ENCODE measurements around the gene RAB20. TPM values are rescaled to one million over a fixed set of nuclear protein-coding genes. Genes with fewer than 3 reads are reported as not detected.

The RAB20 gene
- total RNA-seq, 1 experiment from 2014 or later = 12.3 TPM

DNA sequence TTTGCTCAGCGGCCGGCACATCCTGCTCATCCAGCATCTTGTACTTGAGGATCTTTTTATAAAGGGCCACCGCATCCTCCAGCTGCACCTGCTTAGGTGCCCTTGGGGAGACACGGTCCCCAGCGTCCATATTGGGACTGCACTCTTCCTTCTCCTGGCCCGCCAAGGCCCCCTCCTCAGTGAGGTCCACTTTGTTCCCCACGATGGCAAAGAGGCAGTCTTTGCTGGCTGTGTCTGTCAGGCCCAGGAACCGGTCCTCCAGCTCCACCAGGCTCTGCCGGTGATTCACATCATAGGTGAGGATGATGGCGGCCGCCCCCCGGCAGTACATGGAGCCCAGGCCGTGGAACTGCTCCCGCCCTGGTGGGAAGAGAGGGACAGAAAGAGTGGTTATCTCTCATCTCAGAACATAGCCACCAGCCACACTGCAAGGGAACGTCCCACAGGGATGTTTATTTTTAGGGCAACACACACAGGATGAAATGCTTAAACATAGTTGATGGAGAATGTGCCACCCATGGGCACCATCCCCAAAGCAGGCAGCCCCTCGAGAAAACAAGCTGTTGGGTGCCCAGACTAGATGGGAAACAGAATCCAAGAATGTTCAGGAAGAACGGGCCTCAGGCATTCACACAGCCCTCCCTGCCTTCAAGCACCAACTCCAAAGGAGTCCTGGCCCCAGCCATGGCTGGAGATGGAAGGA lies 37.5 kb downstream of the RAB20 start:
- Histone ChIP-seq H3T11ph (ENCODE audit: low read length) (no peak overlapping the region), H3K27ac (ENCODE audit: insufficient read length, low read depth, low read length) (no peak overlapping the region), H2BK120ac (ENCODE audit: low read depth, low read length, poor library complexity, severe bottlenecking) (no peak overlapping the region), H3K14ac (ENCODE audit: insufficient read depth, low read length) (no peak overlapping the region), H4K5ac (ENCODE audit: insufficient read length, low read depth, low read length) (no peak overlapping the region), H2BK15ac (ENCODE audit: low read depth, low read length) (no peak overlapping the region), H2BK12ac (ENCODE audit: insufficient read length, low read depth, low read length) (no peak overlapping the region), H3K4me1 (ENCODE audit: insufficient read depth, low read length) (peaks cover 2% of the 10 kb centered on the region; the same call in 1 of the 2 replicates), H3K9ac (ENCODE audit: extremely low read depth, insufficient read length, low read length) (no peak overlapping the region), H2AFZ (ENCODE audit: low read length) (no peak overlapping the region), H3K9me3 (ENCODE audit: control insufficient read depth, low read depth, low read length) (no peaks in the 10 kb centered on the region), H3K18ac (ENCODE audit: insufficient read length, low read depth, low read length) (no peak overlapping the region), H3K23ac (ENCODE audit: insufficient read length, low read depth, low read length) (no peak overlapping the region), H3K23me2 (ENCODE audit: insufficient read length, low read depth, low read length, poor library complexity, severe bottlenecking) (no peaks in the 10 kb centered on the region), H2BK5ac (ENCODE audit: insufficient read length, low read length) (no peak overlapping the region), H4K91ac (ENCODE audit: insufficient read length, low read depth, low read length) (no peak overlapping the region), H2BK20ac (ENCODE audit: low read depth, low read length, poor library complexity, severe bottlenecking) (no peak overlapping the region), H3K79me1 (ENCODE audit: insufficient read depth, low read depth, low read length, poor library complexity, severe bottlenecking) (peaks cover 4% of the 10 kb centered on the region), H2AK5ac (ENCODE audit: insufficient read length, low read length) (no peak overlapping the region), H3K79me2 (ENCODE audit: insufficient read depth, low read length) (peaks cover 3% of the 10 kb centered on the region; the same call in 1 of the 2 replicates), H4K20me1 (ENCODE audit: control insufficient read depth, insufficient read depth, insufficient read length) (no peaks in the 10 kb centered on the region), H3K27me3 (ENCODE audit: insufficient read depth, low read length) (no peaks in the 10 kb centered on the region), H3K56ac (ENCODE audit: insufficient read length, low read depth, low read length) (no peak overlapping the region), H3K4me2 (ENCODE audit: insufficient read depth, insufficient read length, low read length) (no peak overlapping the region), H4K8ac (replicated peaks; ENCODE audit: insufficient read length, low read depth, low read length) (no peak overlapping the region), H3K4ac (ENCODE audit: low read depth, low read length) (no peak overlapping the region)
- TF ChIP-seq, protein P1, sequence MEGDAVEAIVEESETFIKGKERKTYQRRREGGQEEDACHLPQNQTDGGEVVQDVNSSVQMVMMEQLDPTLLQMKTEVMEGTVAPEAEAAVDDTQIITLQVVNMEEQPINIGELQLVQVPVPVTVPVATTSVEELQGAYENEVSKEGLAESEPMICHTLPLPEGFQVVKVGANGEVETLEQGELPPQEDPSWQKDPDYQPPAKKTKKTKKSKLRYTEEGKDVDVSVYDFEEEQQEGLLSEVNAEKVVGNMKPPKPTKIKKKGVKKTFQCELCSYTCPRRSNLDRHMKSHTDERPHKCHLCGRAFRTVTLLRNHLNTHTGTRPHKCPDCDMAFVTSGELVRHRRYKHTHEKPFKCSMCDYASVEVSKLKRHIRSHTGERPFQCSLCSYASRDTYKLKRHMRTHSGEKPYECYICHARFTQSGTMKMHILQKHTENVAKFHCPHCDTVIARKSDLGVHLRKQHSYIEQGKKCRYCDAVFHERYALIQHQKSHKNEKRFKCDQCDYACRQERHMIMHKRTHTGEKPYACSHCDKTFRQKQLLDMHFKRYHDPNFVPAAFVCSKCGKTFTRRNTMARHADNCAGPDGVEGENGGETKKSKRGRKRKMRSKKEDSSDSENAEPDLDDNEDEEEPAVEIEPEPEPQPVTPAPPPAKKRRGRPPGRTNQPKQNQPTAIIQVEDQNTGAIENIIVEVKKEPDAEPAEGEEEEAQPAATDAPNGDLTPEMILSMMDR (conservative IDR thresholded peaks at IDR 0.05) = no peak
- no CpG with 5 or more reads among the region's 17 CpGs for WGBS (ENCODE audit: extremely low coverage, insufficient read length, low lambda C conversion rate)
- peak overlapping the region in 1 of 3 experiments; percentile 52; a peak in 1 of 7 replicates for H3K27ac Mint-ChIP-seq
- H3K4me1 Mint-ChIP-seq = peaks cover 30 to 37% of the 10 kb centered on the region in 2 experiments
- H3K4me3 Mint-ChIP-seq = no peak overlapping the region
- peaks cover 0 to 21% (median 4%) of the 10 kb centered on the region in 3 experiments; a peak in 3 of 7 replicates for H3K36me3 Mint-ChIP-seq (ENCODE audit: insufficient read depth in 1 of 3, low read depth in 3 of 3)
- no peaks in the 10 kb centered on the region for H3K27me3 Mint-ChIP-seq (ENCODE audit: low read depth)
- no peaks in the 10 kb centered on the region for H3K9me3 Mint-ChIP-seq
- DNase-seq = no peak
